Globus pallidus (tissue), 1 donor: ENCODE measurements around the gene BTBD6.

ENCODE experiments used
- DNase-seq: peaks from one replicate; pipeline ENCODE4 v3.0.0-alpha.2; 2015; ENCODE audit warnings: low spot score

BTBD6 gene

DNA sequence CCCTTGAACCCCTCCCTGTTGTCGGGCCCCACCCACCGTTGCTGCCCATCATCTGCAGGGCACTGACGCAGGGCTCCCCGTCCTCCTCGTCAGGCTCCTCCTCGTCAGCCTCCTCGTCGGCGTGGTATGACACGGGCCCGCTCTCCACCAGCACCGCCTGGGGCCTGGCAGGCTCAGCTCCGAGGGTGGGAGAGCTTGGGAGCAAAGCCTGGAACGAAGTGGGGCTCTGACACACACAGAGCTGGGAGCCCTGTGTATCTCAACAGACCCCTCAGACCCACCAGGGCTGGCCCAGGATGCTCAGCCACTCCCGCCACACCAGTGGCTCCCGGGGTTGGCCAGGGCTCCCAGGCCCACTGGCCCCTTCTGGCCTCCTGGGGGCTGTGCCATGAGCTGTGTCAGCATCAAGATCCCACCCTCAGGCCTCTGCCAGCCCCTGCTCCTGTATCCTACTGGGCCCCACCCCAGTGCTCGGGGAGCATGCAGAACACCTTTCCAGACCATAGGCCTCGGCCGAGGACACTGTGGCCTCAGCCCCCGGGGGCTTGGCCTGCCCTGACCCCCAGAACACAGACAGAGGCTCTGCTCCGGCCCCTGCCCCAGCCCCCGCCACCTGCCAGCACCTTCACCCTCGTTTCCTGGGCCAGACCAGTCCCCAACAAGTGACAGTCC is 37.1 kb upstream of the BTBD6 start:
- DNase-seq = no peak

DNA sequence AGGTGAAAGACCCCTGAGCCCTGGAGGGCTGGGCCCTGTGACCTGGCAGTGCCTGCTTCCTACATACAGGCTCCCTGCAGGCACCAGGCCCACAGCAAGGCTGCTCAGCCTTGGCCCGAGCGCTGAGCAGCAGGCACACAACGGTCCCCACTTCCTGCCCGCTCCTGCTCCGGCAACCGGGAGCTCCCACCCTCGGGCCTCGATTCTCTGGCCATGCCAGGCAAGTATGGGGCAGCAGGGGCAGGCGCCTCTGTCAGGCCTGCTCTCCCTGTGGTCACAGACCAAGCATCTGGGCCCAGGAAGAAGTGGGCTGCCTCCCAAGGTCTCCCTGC is 36.6 kb upstream of the BTBD6 start:
- no peak for DNase-seq

DNA sequence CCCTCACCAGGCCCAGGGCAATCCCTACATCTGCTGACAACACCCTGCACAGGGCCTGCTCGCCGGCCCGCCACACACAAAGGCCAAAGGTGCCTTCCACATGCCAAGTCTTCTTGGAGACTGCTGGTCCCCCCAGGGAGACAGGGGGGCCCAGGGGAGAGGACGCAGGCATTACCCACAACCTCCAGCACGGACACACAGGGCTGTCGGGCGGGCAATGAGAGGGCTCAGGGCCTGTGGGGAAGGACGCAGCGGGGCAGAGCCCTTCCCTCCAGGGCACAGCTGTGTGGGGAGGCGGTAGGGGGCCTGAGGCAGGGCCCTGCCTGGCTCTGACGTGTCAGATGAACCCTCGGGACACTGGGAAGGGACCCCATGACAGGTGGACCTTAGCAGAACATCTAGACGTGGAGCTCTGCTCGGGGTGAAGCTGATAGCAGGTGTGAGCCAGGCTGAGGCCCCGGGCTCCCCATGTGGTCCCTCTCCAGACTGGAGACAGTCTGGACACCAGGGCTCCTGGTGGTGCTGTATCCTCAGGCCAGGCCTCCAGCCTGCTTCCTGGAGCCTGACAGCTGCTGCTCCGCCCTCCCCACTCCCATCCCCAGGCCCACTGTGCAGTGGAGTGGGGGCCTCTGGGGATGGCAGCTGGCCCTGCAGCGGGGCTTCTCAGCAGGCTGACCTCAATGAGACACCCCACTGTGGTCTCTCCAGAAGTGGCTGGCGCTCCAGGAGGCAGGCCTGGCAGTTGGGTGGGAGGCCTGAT is 35.6 kb upstream of the BTBD6 start:
- DNase-seq = no peak

DNA sequence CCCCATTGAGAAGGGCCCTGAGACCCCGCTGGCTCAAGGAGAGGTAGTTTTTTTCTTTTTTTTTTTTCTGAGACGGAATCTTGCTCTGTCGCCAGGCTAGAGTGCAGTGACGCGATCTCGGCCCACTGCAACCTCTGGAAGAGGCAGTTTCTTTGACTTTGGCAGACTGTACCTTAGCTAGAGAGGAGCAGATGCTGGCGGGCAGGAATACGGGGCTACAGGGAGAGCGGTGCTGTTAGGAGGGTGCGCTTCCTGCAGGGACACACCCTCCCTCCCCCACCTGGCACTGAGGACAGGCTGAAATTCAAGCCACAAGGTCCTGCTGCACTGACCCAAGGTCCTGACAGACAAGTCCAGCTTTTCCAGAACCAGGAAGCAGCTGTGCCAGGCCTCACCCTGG is 35.0 kb upstream of the BTBD6 start:
- no peak for DNase-seq

DNA sequence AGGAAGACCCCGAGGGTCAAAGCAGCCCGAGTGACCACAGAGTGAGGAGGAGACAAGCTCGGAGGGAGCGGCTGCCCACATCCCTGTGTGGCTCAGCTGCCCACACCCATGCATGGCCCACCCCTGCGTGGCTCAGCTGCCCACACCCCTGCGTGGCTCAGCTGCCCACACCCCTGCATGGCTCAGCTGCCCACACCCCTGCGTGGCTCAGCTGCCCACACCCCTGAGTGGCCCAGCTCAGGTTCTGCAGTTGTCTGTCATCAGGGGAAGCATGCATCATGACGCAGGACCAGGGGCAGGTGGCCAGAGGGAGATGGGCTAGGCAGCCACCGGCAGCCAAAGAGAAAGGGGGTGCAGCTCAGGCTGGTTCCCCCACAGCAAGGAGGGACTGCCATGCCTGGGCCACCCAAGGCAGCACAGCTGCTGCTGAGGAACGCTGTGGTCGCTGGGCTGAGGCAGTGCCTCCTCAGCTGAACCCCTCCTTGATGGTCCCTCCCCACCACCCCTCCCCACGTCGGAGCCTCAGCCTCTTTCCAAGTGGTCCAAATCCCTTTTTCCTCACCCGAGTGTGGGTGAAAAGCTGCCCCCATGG is 33.9 kb upstream of the BTBD6 start:
- DNase-seq = no peak

DNA sequence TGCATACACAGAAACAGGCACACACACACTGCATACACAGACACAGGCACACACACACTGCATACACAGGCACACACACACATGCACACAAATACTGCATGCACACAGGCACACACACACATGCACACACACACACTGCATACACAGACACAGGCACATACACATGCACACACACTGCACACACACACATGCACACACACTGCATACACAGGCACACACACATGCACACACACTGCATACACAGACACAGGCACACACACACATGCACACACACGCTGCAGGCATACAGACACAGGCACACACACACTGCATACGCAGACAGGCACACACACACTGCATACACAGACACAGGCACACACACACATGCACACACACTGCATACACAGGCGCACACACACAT is 32.7 kb upstream of the BTBD6 start:
- DNase-seq = no peak

DNA sequence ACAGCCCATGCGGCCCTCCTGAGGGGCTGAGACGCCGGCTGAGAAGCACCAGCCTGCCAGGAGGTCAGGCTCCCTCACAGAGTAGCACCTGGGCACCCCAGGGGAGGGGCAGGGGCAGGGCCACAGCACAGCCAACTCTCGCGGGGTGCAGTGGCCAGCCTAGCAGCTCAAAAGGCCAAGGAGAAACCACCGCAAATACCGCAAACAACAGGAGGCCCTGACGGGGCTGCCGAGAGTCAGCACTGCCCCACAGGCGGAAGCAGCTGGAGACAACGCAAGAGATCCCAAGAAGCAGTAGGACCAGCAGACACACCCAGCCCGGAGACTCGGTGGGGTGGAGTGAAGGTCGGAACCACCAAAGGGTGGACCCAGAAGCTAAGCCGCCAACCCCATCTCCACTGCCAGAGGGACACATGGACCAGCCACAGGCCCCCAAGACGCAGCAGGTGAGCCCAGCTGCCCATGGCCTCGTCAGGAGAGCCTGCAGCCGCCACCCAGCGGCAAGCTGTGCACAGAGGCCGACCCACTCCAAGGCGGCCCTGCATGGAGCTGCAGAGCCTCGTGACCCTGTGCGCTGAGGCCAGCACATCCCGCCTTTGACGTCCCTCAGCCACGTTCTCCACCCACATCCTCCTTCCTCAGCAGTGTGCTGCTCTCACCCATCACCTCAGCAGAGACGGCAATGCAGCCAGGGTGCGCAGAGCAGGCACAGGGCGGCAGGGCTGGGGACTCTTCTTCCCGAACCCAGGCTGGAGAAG is 31.7 kb upstream of the BTBD6 start:
- DNase-seq = no peak

DNA sequence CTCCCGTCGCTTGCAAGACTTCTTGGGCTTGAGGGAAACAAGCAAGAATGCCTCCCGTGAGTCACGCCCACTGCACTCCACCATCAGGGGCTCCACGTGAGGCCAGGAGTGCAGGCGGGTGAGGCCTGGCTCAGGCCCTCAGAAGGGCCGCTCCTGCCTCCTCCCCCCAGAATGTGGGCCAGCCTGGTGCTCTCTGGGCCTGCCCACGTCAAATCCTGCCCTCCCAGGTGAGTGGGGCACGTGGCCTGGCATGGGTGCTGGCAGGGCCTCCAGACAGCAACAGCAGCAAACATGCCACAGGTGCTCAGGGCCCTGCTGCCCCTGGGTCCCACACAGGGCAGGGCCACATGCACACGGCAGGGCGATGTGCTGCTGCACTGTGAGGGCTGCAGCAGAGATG is 30.6 kb upstream of the BTBD6 start:
- DNase-seq = no peak

DNA sequence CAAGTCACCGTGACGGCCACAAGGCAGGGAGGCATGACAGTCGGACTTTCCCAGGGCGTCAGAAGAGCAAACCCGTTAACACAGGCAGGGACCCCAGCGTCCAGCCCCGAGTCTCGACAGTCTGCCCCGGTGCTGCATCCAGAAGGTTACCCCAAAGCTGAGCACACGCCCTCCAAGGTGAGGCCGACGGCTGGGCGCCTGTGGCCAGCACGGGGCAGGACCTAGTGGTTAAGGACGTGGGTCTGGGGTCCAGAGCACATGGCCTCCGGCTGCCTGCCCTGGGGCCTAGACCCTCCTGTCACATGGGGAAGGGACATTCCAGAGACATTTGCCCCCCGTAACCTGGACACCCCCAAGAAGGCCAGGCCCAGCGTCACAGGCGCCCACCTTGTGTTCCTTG is 29.7 kb upstream of the BTBD6 start:
- no peak for DNase-seq

DNA sequence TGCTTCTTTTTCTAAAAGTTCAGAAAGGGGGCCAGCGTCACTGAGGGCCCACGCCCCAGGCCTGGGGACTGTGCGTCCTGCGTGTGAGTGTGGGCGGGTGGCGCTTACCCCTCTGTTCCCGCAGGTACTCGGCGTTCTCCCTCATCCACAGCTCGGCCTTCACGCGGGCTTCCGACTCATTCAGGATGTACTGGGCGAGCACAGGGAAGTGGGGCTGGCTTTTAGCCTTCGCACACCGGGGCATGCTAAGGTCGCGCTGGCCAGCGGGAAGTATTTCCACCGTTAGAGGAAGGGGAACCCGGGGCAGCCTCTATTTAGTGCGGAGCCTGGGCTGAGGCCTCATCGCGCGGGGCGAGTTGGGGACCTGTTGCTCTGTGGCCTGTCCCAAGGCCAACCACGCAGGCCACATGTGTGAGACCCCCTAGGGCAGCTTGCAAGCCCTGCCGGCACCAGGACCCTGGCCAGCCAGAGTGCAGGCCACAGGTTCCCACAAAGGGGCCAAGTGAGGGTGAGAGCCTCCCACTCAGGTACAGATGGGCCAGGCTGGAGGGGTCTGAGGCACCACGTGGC is 29.2 kb upstream of the BTBD6 start:
- DNase-seq = no peak

DNA sequence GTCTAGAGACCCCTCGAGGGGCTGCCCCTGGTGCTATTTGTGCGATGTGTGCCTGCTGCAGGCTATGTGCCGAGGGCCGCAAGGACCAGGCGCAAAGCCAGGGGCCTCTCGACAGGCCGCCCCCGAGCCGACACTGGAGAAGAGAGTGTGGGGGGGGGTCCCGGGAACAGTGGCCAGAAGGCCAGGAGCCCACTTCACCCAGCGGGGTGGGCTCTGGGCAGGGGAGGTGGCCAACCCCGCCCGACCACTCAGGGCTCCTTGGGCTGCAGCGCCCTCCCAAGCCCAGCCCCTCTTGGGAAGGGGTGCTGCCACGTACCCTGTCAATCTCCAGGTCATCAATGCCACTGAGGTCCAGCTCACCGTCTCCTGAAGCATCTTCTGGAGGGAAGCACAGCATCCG is 28.6 kb upstream of the BTBD6 start:
- no peak for DNase-seq

DNA sequence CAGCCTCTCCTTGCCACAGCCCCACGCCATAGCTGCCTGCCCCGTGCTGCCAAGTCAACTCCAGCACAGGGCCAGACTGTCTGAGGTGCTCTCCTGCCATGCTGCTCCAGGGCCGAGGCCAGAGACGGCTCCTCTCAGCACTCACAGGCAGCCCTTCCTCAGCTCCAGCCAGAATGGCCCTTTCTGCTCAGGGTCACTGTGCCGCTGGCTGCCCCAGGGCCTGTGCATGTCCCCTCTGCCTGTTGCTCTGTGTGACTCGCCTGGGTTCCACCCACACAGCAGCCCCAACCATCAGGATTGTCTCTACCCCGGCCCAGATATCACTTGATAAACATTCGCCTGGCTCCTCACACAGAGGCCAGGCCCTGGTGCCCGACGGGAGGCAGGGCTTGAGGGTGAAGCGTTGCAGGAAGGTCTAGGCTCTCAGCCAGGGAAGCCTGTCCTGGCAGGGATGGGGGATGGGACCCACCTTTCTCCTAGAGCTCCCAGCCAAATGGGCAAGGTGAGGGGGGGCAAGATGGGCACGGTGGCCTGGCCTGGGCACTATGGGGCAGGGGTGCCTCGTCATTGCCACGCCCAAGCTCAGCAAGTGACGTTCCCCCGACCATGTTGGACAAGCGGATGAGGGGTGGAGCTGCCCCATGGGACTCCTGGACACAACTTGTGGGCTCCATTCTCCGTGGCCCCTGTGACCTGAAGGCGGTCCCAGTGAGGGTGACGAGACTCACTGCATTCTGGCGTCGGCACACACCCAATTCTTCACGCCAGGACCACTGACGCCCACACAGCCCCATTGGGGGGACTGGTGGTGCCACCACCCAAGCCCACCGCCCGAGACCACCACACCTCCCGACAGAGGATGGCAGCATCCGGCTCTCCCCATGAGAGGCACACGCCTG is 27.4 kb upstream of the BTBD6 start:
- no peak for DNase-seq

DNA sequence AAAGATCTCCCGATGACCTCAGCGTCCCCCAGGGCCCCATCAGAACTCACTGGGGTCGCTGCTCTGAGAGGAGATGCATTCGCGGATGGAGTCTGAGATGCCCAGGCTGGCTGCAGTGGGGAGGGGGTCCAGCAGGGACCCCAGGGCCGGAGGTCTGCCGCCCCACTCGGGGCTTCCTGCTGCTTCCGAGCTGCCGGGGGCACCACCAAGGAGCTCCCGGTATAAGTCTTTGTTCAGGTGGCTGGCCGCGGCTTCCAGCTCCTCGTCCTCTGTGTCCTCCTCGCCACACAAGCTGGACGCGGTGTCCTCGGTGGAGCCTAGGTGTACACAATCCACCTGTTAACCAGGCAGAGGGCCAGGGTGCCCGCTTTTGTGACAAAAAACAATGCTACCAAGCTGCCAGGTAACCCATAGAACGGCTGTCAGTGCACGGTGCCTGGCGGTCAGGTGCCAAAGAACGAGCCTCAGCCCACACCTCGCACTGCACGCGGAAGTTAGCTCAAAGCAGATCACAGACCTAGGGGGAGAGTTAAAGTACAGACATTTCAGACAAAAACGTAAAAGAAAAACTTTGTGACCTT is 26.6 kb upstream of the BTBD6 start:
- no peak for DNase-seq

DNA sequence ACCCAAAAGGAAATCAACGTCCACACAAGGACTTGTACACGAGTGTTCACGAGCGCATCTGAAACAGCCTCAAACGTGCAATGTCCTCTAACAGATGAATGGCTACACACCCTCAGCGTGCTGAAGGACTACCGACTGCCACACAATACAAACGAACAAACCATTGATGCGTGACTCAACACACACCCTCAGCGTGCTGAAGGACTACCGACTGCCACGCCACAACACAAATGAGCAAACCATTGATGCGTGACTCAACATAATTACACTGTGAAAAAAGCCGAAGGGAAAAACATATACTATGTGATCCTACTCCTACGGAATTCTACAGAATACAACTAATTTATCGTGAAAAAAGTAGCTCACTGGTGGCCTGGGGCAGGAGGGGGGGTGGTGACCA is 25.1 kb upstream of the BTBD6 start:
- no peak for DNase-seq

DNA sequence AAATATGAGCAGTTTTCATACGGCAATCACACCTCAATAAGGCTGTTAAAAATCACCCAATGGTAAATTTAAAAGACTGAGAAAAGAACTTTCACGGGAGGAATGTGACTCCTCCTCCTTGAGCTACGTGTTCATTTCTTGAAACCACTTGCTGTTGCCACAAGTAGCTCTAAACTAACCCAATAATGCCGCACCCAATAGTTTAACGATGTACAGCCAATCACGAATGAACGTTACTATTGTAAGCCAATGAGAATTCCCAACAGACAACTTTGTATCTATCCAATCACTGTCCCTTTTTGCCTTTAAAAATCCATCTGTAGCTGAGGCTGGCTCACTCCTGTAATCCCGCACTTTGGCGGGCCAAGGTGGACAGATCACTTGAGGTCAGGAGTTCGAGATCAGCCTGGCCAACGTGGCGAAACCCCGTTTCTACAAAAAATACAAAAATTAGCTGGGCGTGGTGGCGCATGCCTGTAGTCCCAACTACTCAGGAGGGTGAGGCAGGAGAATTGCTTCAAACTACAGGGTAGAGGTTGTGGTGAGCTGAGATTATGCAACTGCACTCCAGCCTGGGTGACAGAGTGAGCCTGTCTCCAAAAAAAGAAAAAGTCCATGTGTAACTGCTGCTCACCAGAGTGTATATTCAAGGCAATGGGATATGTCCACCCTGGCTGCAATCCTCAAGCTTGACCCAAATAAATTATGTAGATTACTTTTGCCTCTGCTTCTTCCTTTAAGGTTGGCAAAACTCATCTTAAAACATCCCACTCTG is 24.4 kb upstream of the BTBD6 start:
- no peak for DNase-seq

DNA sequence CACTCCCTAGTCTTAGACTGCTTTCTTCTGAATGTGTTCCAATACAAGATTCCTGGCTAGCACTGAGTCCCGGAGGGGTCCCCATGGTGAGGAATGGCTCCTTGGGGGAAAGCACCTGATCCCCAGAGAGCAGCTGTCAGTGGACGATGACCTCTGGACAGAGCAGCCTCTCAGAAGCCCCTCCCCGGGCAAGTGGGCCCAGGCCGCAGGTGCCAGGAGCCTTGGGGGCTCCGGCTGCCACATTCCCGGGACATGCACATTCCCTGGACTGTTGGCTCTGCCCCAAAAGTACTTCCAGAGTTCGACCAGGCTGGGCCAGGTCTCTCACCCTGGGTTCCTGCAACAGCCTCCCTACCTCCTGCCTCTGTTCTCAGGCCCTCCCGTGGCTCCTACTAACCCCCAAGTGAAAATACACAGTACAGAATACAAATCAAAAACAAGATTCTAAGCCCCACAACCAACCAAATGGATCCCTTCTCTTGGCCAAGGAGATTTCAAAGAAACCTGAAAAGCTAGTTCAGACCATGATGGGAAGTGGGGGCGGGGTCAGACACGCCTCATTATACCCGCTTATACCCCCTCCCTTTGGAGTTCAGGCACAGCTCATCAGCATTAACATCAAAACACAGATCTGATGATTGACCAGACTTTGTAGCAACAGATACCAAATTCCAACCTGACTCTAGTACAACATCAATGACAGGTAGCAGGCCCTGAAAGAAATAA is 23.3 kb upstream of the BTBD6 start:
- no peak for DNase-seq

DNA sequence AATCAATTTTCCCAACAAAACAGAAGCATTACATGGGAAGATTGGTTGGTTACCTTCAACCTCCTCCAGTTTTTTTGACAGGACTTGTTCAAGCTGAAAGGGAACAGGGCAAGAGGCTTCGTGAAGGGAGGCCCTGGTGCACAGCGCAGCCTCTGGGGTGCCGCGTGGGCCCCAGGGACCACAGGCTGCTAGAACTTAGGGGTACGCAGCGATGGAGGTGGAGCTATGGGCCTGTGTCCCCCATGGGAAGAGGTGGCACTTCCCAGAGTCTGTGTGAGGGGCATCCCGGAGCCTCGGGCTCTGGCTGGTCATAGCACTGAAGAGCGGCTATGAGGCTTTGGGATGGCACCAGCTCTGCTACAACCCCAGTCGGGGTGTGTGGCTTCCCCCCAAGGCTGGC is 22.1 kb upstream of the BTBD6 start:
- DNase-seq = no peak

DNA sequence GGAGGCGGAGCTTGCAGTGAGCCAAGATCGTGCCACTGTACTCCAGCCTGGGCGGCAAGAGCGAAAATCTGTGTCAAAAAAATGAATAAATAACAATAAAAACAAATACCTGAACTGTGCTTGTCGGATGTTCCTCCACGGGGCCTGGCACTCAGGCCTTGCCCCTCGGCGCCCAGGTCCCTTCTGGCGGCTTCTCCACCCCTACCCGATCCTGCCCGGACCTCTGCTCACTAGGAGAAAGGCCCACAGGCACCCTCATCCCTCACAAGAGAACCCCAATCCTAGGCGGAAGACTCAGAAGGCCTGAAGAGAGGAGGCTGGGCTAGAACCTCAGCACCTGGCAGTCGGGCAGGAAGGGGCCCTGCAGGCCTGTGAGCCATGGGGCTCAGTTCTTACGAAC is 21.0 kb upstream of the BTBD6 start:
- no peak for DNase-seq

DNA sequence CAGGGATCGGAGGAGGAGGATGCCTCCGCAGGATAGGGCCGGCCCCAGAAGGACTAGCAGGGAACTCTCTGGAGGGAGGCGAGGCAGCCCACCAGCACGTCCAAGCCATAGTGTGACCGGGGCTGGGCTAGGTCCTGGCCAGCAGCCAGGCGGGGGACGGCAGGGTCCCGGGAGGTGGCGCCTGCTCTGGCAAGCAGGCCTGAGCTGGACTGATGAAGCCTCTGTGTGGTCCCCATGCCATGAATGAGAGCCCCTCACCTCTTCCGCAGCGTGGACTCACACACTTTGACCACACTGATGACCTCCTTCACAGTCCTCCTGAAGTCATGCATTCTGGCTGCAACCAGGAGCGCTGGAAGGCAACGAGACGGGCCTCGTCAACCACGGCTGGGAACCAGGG is 19.8 kb upstream of the BTBD6 start:
- no peak for DNase-seq
